Fibroblast of skin of back (primary cell): ENCODE results near the gene GYPC.
"Not testable (repeated sequence)": the region's sequence is repeated elsewhere in the genome, so short reads cannot be mapped to it uniquely, and the experiment has no call there.

Source experiments
- DNase-seq: peaks from one replicate; pipeline ENCODE4 v3.0.0-alpha.2; 2013

The GYPC gene

DNA sequence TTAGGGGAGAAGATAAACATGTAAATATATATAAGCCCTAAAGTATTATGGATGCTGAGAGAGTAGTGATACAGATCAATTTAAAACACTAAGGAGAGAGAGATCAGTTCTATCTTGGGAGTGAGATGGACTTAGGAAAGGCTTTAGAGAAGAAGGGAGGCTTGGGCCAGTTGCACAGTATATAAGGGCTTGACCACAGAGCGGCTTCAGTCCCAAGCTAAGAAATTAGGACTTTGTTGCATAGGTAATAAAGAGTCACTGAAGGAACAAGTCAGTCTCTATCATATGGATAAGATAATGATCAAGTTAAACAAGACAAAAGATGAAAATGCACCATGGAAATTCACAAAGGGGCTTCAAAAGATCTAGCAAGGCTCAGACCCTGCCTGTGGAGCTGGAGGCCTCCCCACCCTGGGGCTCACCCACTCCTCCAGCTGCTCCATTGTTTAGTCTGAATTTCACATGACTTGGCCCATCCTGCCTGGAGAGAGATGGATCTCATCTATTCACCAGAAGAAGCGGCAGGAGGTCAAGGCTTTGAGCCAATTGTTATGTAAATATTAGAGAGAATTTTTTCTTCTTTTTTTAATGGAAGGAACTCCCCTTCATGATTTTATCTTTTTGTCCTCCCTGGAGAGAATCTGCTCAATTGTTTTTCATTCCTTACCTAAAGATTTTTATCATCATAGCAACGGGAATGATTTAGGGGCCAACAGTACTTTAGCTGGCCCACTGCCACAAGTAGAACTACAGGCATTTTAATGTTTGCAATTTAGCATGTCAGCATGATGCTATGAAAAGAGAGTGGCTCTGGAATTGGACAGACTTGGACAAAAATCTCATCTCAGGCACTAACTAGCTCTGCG is 44.0 kb downstream of the GYPC start:
- DNase-seq, result peak; percentile 27

DNA sequence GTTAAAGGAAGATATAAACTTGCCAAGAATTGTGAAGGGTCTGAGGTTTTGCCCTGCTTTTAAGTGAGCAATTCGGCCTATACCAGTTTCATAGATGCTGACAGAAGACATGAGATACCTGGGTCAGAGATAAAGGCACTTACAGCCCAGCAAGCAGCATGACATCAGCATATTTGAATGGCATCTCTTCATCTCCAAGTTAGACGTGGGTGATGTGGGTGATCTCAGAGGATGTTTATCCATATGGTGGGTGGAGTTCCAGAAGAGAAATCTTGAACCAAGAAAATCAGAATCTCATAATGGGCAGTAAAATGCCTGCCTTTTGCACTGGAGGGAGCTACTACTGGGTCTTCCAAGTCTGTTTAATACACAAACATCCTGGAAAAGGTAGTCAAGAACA is 44.7 kb downstream of the GYPC start:
- peak; percentile 24 for DNase-seq

DNA sequence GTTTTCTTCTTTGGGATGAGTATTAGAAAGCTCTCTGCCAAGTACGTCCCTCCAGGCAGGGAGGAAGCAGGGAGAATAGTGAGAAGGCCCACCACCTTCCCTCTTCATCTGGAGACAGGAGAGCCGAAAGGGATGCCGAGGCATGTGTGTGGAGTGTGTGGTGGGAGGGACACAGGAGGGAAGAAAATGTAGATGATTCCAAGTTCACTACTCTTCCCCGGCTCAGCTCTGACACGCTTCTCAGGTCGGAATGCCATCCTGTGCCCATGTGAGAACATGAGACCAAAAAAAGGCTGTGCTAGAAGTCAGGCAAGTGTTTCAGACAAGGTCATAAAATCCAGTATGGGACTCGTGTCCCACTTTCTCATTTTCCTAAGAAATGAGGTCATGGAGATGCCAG is 47.4 kb downstream of the GYPC start:
- DNase-seq, result no peak

DNA sequence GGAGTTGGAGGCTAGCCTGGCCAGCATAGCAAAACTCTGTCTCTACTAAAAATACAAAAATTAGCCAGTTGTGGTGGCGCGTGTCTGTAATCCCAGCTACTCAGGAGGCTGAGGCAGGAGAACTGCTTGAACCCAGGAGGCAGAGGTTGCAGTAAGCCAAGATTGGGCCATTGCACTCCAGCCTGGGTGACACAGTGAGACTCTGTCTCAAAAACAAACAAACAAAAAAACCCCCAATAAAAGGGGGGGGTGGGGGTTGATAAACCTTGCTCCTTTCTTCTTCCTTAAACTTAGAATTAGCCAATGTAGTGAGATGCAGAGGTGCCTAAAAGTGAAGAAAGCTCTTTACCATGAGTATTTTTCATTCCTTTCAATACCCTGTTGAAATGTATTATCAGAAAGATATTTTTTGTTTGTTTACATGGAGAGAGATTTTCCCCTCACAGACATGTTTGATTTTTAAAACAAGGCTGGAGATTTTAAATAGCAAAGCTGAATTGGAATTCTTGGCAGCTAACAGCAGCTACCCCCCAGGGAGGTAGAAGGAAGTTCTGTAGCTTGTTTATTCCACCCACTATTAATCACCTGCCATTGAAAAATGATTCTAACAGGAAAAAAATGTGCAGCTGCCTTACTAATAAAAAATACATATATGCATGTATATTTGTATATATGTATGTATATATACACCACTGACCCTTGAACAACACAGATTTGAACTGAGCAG is 48.6 kb downstream of the GYPC start:
- peak; percentile 34 for DNase-seq

DNA sequence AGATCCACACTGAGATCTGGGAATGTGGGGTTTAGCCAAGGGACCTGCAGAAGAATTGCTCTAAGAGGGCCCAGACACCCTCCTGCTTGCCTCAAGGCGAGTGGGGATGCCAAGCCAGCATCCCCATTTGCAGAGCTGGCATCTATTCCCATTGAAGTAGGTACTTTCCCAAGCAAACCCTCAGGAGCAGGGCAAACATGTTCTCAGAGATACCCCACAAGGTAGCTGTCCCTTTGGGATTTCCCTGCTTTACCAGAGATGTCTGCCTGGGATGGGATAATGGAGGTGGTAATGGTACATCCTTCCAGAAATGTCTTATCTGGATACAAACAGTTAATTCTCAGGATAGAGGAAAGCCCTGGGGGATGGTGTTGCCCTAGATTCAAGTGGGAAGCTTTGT is 51.2 kb downstream of the GYPC start:
- no peak for DNase-seq

DNA sequence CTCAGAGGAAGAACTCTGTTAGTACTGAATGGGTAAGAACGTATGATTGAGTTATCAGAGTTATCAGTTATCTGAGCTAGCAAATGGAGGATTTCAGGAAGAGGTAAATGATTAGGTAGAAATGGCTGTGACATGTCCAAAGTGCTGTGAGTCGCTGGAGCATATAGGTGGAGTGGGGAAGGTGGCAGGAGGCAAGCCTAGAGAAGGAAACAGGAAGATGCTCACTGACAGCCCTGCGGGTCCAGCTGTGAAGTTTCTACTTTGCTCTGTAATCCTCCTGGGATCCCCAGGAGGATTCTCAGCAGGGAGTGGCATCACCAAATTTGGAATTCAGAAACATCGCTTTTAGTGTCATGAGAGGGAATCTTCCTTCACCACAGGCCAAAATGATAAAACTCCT is 52.0 kb downstream of the GYPC start:
- DNase-seq, result no peak

DNA sequence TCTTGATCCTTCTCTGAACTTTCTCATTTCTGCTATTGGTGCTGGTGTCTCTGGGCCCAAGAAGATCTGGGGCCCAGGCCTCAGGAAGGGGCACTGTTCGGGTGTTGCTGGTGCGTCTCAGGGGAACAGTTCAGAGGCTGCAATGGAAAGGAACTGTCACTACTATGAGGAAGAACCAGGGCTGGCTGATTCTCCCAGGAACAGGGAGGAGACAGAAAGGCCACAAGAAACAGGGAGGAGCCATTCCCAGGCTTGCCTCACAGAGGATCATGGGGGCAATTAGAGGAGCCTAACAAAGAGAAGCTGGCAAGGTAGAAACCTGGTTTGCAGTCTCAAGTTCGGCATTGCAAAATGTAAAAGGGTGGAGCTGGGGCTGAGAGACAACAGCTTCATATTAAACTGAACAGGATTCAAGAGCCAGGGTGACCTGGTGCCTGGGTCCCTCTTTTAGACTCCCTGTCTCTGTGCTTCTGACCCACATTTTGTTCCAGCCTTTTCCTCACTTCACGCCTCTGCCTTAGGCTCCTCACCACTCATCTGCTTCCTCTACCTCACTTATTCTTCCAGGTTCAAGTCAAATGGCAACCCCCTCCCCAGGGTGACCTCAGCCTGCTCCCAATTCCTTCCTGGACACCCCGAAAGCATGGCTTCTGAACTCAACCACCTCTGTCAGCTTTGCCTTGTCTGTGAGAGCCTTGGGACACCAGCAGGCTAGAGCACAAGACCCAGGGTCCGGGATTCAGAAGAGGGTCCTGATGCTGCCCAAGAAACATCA is 58.4 kb downstream of the GYPC start:
- DNase-seq, result no peak

DNA sequence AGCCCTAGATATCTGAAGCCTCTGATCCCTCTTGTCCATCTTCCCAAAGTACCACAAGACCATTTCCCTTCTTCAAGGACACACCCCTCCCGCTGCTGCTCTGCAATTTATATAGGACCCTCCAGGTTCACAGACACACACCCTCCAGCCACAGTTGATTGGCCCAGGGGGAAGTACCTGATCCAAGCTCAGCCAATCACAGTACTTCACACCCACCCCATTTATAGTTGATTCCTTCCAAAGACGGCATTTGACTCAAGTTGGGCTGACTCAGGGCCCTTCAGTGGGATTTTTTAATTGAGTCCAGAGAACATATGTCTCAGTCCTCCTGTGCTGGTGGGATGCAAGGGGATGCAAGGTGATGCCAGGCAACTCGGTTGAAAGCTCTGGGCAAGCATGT is 59.2 kb downstream of the GYPC start:
- DNase-seq, result no peak

DNA sequence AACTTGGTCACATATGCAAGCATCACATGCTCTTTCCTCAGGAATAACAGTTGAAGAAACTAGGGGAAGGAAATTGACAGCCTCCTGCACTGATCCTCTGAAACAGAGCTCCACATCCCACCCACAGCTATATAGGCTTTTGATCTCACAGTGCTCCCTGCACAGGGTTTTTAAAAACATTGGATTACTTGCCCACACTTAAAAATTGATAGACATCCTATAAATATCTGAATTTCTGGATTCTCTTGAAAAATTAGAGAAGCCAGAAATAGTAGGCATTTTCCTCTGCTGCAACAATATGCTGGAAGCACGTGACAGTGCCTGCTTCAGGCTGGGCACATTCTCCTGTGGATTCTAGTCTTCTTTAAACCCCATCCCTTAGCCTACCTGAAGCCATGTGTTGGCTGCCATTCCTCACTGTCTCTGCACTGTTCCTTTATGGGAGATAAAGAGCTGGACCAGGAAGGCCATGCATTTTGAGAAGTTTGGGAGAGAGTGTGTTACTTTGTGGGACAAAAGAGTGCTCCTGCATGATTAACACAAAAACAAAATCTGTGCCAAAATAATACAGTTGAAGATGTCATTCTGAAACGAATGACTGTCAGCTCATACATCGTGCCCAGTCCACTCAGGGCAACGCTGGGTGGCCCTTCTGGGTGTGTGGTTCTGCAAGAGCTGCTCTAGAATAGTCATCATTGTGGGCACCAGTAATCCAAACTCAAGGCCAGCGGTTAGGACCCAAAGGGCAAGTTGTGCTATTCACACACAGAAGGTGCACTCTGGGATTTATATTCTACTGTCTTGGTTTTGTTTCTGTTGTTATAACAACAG is 59.8 kb downstream of the GYPC start:
- no peak for DNase-seq

DNA sequence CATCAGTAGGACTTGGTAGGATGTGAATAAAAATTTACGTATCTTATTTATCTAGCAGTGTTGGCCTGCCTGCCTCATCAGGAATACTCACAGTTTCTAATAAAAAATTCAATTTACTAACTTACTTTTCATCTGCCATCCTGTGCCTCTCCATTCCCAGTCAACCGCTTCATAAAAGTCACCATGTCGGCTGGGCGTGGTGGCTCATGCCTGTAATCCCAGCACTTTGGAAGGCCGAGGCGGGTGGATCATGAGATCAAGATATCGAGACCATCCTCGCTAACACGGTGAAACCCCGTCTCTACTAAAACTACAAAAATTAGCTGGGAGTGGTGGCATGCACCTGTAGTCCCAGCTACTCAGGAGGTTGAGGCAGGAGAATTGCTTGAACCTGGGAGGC is 61.3 kb downstream of the GYPC start:
- not testable (repeated sequence) for DNase-seq

DNA sequence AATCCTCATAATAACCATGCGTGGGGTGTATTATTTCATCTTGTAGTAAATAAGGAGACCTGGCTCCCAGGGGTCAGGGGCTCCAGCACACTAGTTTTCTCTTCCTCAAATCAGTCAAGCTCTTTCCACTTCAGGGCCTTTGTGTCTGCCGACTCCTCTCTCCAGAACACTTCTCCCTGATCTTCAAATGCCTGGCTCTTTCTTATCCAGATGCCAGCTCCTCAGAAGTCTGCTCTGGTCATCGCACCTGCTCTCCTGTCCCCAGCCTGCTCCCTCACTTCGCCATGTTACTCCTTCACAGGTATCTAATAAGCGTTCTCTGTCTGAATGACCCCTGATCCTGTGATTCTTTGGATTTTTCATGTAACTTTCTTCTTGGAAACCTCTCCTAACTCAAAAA is 62.0 kb downstream of the GYPC start:
- DNase-seq, result no peak

DNA sequence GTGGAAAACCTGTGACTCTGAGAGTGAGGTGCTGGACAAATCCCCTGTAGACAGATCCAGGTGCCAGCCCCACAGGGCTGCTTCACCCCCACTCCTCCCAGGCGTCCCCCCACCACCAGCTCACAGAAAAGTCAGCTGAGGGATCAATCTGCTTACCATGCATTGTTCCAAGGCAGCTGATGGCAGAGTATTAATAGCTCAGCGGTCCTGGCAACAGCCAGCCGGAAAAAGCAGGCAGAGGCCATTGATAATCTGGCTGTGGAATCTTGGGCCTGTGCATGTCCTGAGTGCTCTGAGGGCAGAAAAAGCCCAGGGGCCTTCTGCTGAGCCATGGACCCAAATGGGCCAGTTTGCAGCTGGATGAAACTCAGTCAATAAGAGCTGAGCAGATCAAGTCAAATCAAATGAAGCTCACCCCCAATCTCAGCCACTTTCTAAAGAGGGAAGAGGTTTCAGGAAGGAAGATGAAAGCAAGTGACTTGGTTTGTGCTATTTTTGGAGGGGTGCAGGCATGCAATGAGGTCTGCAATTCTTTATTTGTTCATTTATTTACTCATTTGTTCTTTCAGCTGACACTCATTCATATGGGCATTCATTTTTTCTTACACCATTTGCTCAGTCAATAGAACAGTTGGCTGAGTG is 63.4 kb downstream of the GYPC start:
- no peak for DNase-seq

DNA sequence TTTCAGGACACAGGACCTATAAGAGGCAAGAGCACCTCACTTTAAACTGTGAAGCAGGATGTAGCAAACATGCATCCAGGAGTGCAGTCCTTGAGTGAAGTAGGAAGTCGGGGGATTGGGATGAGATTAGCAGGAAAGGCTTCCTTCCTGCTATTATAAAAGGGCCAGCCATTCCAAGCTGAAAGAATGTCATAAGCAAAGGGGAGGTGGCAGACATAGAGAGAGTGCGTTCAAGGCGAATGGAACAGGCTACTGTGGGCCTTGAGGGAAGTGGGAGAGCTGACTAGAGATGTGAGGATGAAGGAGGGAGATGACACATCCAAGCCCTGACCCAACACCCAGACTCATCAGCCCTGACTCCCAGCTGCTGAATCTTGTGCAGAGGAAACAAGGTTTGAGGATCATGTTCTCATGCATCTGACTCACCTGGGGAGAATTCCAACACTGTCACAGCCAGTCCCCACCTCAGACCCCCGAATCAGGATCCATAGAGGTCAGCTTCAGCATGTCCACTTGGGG is 63.9 kb downstream of the GYPC start:
- peak; percentile 8 for DNase-seq

DNA sequence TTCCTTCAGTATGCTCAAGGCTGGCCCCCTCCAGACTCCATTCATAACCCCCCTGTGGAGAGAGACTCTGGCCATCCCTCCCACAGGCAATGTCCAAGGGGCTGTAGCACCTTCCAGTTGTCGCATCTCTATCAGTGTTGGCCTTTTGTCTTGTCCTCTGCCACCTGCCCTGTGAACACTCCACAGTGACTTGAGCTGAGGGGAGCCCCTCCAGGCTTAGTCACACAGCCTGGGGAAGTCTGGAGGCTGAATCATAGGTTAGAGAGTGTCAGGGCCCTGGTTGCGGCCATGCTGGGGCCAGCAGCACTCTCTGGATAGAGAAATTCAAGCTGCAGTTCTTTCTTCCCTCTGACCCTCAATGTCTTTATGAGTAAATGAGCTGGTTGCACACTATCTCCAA is 64.7 kb downstream of the GYPC start:
- DNase-seq, result no peak

DNA sequence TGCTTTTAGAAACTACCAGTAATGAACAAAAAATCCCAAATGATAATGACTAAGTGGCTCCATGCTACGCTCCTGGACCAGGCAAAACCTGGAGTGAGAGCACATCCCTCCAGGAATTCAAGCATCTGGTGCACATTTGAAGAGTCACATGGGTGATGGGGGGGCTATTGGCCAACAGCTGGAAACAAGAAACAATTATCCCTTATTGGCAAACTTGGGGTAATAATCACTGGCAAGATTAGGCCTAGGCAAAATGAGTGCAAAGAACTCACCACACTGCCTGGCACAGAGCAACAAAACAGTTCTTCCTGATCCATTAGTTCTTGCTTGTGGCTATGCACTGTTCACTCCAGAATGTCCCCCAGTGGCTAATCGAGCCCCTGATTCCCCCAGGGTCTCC is 66.1 kb downstream of the GYPC start:
- no peak for DNase-seq

DNA sequence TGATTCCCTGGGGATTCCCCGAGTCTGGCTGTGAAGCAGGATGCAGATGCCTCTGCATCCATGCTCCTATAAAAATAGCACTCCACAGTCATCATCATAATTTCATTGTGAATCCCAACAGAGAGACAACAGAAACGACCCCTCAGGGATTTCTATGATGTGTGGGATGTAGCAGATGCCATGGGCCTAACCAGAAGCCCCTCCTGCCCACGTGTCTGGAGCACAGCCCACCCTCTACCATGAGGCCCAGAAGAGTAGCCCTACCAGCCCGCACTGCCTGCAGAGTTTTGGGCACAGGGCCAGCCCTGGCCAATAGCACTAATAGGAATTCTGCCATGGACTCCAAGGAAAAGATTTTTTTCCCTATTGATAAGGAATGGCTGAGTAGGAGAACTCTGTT is 66.6 kb downstream of the GYPC start:
- no peak for DNase-seq

DNA sequence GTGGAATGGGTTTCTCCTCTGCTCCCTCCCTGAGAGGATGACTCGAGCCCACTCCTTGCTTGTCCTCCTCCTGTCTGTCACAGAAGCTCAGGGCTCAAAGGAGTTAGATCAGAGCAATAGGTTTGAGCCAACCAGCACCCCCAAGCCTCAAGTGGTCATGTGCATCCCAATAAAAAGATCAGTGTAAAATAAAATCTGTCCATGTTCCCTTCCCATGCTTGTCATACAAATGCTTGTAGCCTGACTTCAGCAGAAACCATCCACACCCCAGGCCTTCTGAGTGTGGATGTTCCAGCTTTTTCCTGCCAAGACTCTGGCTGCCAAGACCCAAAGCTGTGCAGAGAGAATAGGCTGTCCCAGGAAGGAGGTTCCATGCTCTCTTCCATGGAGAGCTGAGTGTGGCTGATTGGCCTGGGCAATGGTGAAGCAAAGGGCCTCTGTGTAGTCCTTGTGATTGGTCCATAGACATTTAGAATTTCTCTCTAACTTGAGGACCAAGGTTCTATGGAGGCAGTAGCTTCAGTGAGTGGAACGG is 67.4 kb downstream of the GYPC start:
- no peak for DNase-seq

DNA sequence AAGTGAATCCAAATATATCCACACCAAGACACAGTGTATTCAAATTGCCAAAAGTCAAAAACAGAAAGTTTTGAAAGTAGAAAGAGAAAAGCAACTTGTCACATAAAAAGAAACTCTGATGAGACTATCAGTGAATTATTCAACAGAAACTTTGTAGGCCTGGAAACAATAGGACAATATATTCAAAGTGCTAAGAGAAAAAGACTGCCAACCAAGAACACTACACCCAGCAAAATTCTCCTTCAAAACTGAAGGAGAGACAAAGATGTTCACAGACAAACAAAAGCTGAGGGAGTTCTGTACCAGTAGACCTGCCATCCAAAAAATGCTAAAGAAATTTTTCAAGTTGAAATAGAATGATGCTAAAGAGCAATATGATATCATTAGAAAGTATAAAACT is 69.6 kb downstream of the GYPC start:
- DNase-seq, result no peak

DNA sequence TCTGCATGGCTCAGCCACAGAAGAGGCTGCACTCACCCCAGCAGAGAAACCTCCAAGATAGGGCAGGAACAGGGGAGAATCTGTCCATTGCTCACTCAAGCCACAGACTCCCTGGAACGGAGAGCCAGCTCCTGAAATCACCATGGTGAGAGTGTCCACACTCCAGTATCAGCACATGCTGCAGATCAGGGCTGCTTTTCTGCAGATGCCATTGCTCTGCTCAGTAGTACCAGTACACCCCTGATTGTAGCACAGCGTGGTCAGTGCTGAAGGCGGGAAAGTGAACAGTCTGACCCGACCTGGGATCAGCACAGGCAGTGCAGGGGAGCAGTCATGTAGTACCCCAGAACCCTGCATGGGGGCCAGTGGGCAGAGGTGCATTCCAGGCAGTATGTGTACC is 73.9 kb downstream of the GYPC start:
- DNase-seq, result no peak

DNA sequence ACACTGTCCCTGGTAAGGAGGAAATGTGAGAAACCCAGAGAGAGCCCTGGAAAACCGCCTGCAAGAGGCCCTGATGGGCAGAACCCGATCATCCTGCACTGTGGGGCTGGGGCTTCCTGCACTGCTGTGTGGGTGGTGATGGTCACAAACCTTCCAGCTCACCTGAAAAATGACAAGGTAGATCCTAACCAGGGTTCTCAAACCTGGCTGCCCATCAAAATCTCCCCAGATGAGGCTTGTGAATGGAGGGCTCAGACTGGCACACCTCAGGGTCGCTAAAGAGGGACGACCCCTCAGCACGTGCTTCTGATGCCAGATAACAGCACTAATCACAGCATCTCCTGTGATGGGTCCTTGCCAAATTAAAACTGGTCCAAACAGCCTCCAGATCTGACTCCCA is 74.7 kb downstream of the GYPC start:
- no peak for DNase-seq

DNA sequence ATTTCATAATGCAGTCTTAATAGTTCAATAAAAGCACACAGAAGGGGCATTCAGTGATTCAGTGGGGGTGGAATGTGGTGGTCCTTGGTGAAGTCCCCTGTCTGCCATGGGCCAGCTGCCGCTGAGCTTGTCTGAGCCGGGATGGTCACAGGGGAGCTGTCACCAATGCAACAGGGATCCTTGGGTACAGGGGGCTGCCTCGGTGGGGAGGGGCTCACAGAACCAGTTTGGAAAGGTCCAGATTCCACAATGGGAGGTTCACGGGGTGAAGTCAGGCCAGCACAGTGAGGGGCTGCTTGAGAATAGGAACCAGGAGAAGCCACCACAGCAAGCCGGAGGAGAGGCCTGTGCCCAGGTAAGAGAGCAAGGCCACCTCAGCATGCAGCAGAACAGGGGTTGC is 75.4 kb downstream of the GYPC start:
- no peak for DNase-seq
